ENCODE measurements around the gene SHC4. TPM values are rescaled to one million over a fixed set of nuclear protein-coding genes. Genes with fewer than 3 reads are reported as not detected.

The SHC4 gene
- total RNA-seq, 2 experiments from 2014 or later: 0.21 to 0.25 TPM

DNA sequence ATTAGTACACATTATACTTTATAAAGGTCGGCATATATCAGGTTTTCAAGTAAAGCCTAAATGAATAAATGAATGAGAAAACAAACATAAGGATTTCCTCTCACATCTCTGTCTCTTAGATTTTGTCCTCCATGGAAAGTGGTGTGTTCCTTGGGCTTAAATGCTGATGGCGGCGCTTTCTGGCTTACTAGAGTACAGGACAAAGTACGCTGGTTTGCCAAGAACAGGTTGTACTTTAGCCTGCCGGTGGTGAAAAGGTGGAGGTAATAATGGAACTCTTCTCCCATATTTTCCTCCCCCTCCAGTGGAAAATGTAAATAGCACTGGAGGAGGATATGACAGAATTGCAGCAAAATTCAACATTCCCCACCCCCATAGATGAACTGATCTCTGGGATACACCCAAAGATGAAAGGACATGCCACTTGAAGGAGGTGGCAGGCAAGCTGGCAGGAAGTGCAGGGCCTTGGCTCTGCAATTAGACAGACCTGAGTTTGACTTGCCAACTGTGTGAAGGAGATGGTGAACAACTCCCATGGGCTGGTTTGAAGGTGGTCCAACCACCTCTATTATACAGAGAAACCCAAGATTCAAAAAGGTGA, 182.1 kb downstream of the SHC4 start:
- no peak for DNase-seq
- Mint-ChIP-seq H3K27me3 (ENCODE audit: low read depth) (no peaks in the 10 kb centered on the region), H3K4me1 (ENCODE audit: low read depth) (no peaks in the 10 kb centered on the region), H3K27ac (no peak overlapping the region), H3K4me3 (no peak overlapping the region), H3K36me3 (ENCODE audit: low read depth) (peaks cover 48% of the 10 kb centered on the region), H3K9me3 (no peaks in the 10 kb centered on the region)
- CTCF ChIA-PET: no interaction called here
- intact Hi-C loops (cut with micrococcal nuclease): no loop called here

DNA sequence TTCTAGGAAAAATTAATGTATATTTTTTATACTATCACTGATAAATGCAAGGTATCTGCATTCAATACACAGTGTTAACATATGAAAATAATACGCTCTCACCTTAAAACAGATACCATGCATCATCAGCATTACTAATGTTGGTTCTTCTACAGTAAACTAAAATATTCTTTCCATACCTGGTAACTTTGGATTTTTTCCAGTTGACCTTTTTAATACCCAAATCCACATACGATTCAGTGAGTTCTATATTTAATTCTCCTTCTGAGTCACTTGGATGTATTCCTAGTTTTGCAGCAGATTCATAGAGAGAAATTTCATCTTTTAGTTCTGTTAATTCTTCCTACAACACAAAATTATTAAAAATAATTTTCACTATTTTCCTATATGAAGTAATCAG, 182.7 kb downstream of the SHC4 start:
- Mint-ChIP-seq H3K9me3 (no peaks in the 10 kb centered on the region), H3K27me3 (ENCODE audit: low read depth) (no peaks in the 10 kb centered on the region), H3K36me3 (ENCODE audit: low read depth) (peaks cover 46% of the 10 kb centered on the region), H3K27ac (no peak overlapping the region), H3K4me3 (no peak overlapping the region), H3K4me1 (ENCODE audit: low read depth) (no peaks in the 10 kb centered on the region)
- CTCF ChIA-PET: no interaction called here
- intact Hi-C loops (cut with micrococcal nuclease): no loop called here
- DNase-seq: no peak

DNA sequence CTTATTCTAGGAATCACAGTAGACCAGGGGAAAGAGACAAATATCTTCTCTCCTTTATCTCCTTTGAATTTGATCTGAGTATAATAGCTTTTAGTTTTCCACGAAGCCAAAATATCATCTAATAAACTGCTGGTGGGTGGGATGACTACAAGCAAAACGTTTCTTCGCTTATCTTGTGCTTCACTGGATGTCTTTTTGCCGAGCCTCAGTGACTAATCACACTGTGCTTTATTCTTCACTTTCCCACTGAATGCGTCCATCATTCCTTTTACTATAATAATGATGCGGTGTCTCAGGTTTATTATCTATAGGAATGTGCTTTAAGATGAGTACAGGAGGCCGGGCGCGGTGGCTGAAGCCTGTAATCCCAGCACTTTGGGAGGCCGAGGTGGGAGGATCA, 185.4 kb downstream of the SHC4 start:
- no peak for DNase-seq
- intact Hi-C loops (cut with micrococcal nuclease): no loop called here
- Mint-ChIP-seq H3K4me3 (no peak overlapping the region), H3K27me3 (ENCODE audit: low read depth) (no peaks in the 10 kb centered on the region), H3K9me3 (peaks cover 3% of the 10 kb centered on the region), H3K4me1 (ENCODE audit: low read depth) (no peaks in the 10 kb centered on the region), H3K36me3 (ENCODE audit: low read depth) (peaks cover 46% of the 10 kb centered on the region), H3K27ac (no peak overlapping the region)
- CTCF ChIA-PET: interaction anchor here (0.8 kb wide), 1 partner anchor 138 kb away, joined by 3 read pairs; no protein-coding TSS in a partner anchor

DNA sequence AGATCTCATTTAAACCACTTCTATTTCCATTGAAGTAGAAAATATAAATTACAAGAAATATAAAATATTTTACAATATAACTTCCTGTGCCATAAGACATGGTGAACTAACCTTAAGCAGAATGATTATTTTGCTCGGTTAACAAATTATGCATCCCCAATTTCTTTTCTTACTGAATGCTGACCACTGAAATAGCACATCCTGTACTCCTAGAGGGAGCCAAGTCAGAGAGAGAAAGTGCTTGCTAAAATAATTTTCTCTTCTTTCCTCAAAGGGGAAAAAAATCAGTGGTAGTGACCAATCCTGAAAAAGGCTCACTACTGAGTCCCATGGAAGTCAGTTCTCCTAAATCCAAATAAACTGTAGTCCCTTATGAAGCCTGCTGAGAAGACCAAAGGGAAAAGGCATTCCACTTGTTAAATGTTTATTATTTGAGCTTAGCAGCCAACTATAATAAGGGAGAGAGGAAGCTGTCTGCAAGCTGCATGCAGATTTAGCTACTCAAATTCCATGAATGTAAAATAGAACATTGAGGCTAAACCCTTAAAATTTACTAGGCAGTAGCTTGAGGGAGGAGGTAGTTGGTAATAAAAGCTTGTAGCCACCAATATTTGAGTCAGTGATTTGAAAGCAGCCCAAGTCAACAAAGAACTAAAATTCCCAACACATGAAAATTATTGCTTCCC, 185.9 kb downstream of the SHC4 start:
- no peak for DNase-seq
- peaks cover 50% of the 10 kb centered on the region for H3K36me3 Mint-ChIP-seq (ENCODE audit: low read depth)
- peaks cover 3% of the 10 kb centered on the region for H3K9me3 Mint-ChIP-seq
- H3K4me1 Mint-ChIP-seq (ENCODE audit: low read depth): no peaks in the 10 kb centered on the region
- no peaks in the 10 kb centered on the region for H3K27me3 Mint-ChIP-seq (ENCODE audit: low read depth)
- CTCF ChIA-PET: interaction anchor here (0.8 kb wide), 1 partner anchor 138 kb away, joined by 3 read pairs; no protein-coding TSS in a partner anchor
- H3K27ac Mint-ChIP-seq: no peak overlapping the region
- no peak overlapping the region for H3K4me3 Mint-ChIP-seq
- intact Hi-C loops (cut with micrococcal nuclease): no loop called here

DNA sequence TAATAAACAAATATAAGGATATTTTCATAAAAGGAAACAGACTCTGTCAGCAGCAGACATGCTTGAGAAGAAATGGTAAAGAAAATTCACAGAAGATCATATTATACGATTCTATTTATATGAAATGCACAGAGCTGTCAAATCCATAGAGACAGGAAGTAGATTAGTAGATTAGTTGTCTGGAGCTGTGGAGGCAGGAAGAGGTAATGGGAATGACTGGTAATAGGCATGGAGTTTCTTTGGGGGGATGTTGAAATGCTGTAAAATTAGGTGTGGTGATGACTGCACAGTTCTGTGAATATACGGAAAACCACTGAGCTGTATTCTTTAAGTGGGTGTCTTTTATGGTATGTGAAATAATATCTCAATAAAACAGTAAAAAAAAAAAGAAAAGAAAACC, 188.2 kb downstream of the SHC4 start:
- Mint-ChIP-seq H3K9me3 (peaks cover 3% of the 10 kb centered on the region), H3K27ac (no peak overlapping the region), H3K4me1 (ENCODE audit: low read depth) (peaks cover 2% of the 10 kb centered on the region), H3K4me3 (no peak overlapping the region), H3K36me3 (ENCODE audit: low read depth) (peaks cover 42% of the 10 kb centered on the region), H3K27me3 (ENCODE audit: low read depth) (no peaks in the 10 kb centered on the region)
- CTCF ChIA-PET: interaction anchor here (0.7 kb wide), 1 partner anchor 66 kb away, joined by 4 read pairs; no protein-coding TSS in a partner anchor
- intact Hi-C loops (cut with micrococcal nuclease): no loop called here
- no peak for DNase-seq

DNA sequence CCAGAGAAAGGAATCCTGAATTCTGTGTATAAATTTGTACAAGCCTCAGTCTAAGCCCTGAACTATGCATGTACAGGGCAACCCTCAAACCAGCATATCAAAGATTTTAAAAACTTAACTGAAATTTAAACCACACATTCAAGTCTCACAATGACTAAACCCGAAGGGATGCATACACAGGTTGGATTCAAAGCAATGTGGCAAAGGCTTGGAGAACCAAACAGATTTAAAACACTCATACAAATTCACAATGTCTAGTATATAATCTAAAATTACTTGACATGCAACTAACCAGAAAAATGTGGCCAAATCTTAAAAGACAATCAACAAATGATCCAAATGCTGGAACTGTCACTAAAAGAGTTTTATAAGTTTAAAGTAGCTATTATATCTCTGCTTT, 189.2 kb downstream of the SHC4 start:
- no peak for DNase-seq
- Mint-ChIP-seq H3K9me3 (peaks cover 3% of the 10 kb centered on the region), H3K4me3 (no peak overlapping the region), H3K4me1 (ENCODE audit: low read depth) (peaks cover 2% of the 10 kb centered on the region), H3K27ac (no peak overlapping the region), H3K36me3 (ENCODE audit: low read depth) (peaks cover 44% of the 10 kb centered on the region), H3K27me3 (ENCODE audit: low read depth) (no peaks in the 10 kb centered on the region)
- CTCF ChIA-PET: no interaction called here
- intact Hi-C loops (cut with micrococcal nuclease): no loop called here

Other genes with a start within 250 kb of the SHC4 start
- gene CEP152, start 152.8 kb downstream of the SHC4 start, total RNA-seq: 10 to 100 TPM; 55.1 to 62.0 TPM
- 10 to 100 TPM; 43.2 to 48.4 TPM for gene EID1, start 85.8 kb downstream of the SHC4 start, total RNA-seq
- gene SECISBP2L, start 82.5 kb upstream of the SHC4 start, total RNA-seq: 10 to 100 TPM; 17.4 to 18.6 TPM
- 10 to 100 TPM; 79.7 to 86.4 TPM for gene COPS2, start 191.7 kb upstream of the SHC4 start, total RNA-seq
- 10 to 100 TPM; 22.6 to 24.1 TPM for gene GALK2, start 206.3 kb upstream of the SHC4 start, total RNA-seq

All from activated naive CD4-positive, alpha-beta T cell treated with anti-CD3 and anti-CD28 coated beads for 36 hours (primary cell).